ENCODE results near the gene ABI1.

DNA sequence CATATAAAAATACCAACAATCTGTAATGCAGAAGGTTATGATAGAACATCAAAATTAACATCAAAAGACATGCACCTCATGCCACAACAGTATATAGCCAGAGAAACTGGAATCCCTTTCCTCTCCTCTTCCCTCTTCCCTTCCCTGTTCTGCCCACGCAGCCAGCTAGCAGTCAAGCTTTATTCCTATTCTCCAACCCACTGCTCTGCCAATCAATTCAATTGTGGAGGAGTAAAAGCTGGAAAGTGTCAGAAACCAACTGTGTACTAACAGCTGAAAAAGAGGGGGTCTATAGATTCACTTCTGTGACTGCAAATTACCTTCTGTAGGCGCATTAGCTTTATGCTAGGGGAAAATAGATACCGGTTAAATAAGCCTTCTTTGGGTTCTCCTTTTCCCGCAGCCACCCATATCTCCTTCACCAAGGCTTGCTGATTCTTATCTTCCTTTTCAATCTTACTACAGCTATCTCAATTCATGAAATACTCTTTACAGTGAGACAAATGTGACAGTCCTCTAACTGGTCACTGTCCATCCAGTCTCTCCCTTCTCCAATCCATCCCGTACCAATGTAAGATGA is 16.3 kb downstream of the ABI1 start:
- TF ChIP-seq, protein P1, sequence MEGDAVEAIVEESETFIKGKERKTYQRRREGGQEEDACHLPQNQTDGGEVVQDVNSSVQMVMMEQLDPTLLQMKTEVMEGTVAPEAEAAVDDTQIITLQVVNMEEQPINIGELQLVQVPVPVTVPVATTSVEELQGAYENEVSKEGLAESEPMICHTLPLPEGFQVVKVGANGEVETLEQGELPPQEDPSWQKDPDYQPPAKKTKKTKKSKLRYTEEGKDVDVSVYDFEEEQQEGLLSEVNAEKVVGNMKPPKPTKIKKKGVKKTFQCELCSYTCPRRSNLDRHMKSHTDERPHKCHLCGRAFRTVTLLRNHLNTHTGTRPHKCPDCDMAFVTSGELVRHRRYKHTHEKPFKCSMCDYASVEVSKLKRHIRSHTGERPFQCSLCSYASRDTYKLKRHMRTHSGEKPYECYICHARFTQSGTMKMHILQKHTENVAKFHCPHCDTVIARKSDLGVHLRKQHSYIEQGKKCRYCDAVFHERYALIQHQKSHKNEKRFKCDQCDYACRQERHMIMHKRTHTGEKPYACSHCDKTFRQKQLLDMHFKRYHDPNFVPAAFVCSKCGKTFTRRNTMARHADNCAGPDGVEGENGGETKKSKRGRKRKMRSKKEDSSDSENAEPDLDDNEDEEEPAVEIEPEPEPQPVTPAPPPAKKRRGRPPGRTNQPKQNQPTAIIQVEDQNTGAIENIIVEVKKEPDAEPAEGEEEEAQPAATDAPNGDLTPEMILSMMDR (conservative IDR thresholded peaks at IDR 0.05 in 1 of 2, IDR thresholded peaks at IDR 0.05 in 1 of 2; ENCODE audit: low read depth in 1 of 2, low read length in 2 of 2): no peak
- TF ChIP-seq EZH2 (IDR thresholded peaks at IDR 0.05; ENCODE audit: low read length, missing control alignments): no peak

Data from fibroblast of lung (primary cell).